Breast epithelium (tissue), 4 donors: ENCODE results near the gene MARK3. TPM values are rescaled to one million over a fixed set of nuclear protein-coding genes. Genes with fewer than 3 reads are reported as not detected.

Experiments
- DNase-seq, 2 donors: peaks; one replicate each; pipeline ENCODE4 v3.0.0-alpha.2; 2019; ENCODE audit warnings: low spot score in 2 of 2
- H3K27ac ChIP-seq, 2 donors: fragments of 200-600 bp; sonication (generic) in 1 of 2; one replicate each; pipeline ENCODE4 v1.5.1; 2016 to 2019; ENCODE audit warnings: mild to moderate bottlenecking in 1 of 2
- H3K27me3 ChIP-seq, 2 donors: fragments of 200-600 bp; sonication (generic) in 1 of 2; one replicate each; pipeline versions ENCODE4 v1.5.1 to v1.6.0; 2017 to 2019; ENCODE audit warnings: control low read depth in 1 of 2, mild to moderate bottlenecking in 1 of 2
- H3K36me3 ChIP-seq: fragments of 200-600 bp; one replicate; pipeline ENCODE4 v1.5.1; 2019
- H3K4me1 ChIP-seq, 2 donors: fragments of 200-600 bp; sonication (generic); one replicate each; pipeline ENCODE4 v1.5.1; 2016 to 2019; ENCODE audit warnings: control low read depth in 1 of 2
- H3K4me3 ChIP-seq, 3 donors: fragments of 200-600 bp; sonication (generic); 1 replicate in 2 of 3; 2 replicates in 1 of 3; pipeline ENCODE4 v1.5.1; 2016 to 2019; ENCODE audit warnings: mild to moderate bottlenecking in 3 of 3, moderate library complexity in 2 of 3
- H3K9me3 ChIP-seq, 2 donors: fragments of 200-600 bp; sonication (generic) in 1 of 2; one replicate each; pipeline ENCODE4 v1.5.1; 2016 to 2019; ENCODE audit warnings: control low read depth in 1 of 2
- POLR2A ChIP-seq: fragments of 450-650 bp; IDR thresholded peaks from one replicate; pipeline ENCODE4 v1.6.1; 2016; ENCODE audit warnings: antibody characterized with exemption, mild to moderate bottlenecking, moderate library complexity
- POLR2AphosphoS5 ChIP-seq, 3 donors: sonication (generic); formaldehyde crosslinking; IDR thresholded peaks; one replicate each; pipeline ENCODE4 v1.6.1; 2017; ENCODE audit warnings: antibody characterized with exemption in 3 of 3
- intact Hi-C: fragments of 100-400 bp; cut with DNase I; formaldehyde crosslinking; loops from one replicate; pipeline ENCODE4 v1.15.1; 2023; ENCODE audit warnings: low total_unique reads
- total RNA-seq, 3 donors: library from RNA; depleted of rRNA; stranded (reverse); fragments of >200 nt; gene quantifications; one replicate each; pipeline ENCODE4 v1.1.0, GENCODE V29; 2016
- TF ChIP-seq, protein P1 (sequence below), 3 donors: fragments of 450-650 bp; IDR thresholded peaks; one replicate each; pipeline ENCODE4 v1.5.1; 2016 to 2017; ENCODE audit warnings: antibody characterized with exemption in 3 of 3, mild to moderate bottlenecking in 3 of 3, moderate library complexity in 3 of 3

Gene MARK3
- total RNA-seq, 3 donors from 2014 or later = 70.2 to 107 (median 87.5) TPM

- peak in 1 of 2 donors; percentile 59 for DNase-seq
- no peak overlapping the region for H3K4me3 ChIP-seq
- H3K4me1 ChIP-seq = peaks cover 36 to 39% of the 10 kb centered on the region in 2 donors
- no peaks in the 10 kb centered on the region for H3K36me3 ChIP-seq
- H3K27me3 ChIP-seq = no peaks in the 10 kb centered on the region
- H3K27ac ChIP-seq = peak overlapping the region; percentile 74 to 89
- intact Hi-C loops = no loop called here
- H3K9me3 ChIP-seq = no peaks in the 10 kb centered on the region
- TF ChIP-seq POLR2AphosphoS5 (IDR thresholded peaks at IDR 0.05) (no peak), POLR2A (no peak)
- TF ChIP-seq, protein P1, sequence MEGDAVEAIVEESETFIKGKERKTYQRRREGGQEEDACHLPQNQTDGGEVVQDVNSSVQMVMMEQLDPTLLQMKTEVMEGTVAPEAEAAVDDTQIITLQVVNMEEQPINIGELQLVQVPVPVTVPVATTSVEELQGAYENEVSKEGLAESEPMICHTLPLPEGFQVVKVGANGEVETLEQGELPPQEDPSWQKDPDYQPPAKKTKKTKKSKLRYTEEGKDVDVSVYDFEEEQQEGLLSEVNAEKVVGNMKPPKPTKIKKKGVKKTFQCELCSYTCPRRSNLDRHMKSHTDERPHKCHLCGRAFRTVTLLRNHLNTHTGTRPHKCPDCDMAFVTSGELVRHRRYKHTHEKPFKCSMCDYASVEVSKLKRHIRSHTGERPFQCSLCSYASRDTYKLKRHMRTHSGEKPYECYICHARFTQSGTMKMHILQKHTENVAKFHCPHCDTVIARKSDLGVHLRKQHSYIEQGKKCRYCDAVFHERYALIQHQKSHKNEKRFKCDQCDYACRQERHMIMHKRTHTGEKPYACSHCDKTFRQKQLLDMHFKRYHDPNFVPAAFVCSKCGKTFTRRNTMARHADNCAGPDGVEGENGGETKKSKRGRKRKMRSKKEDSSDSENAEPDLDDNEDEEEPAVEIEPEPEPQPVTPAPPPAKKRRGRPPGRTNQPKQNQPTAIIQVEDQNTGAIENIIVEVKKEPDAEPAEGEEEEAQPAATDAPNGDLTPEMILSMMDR (IDR thresholded peaks at IDR 0.05) = no peak
These were observed 155.8 kb downstream of the MARK3 start for GRCh38 chr14:103540821-103541708.

DNA sequence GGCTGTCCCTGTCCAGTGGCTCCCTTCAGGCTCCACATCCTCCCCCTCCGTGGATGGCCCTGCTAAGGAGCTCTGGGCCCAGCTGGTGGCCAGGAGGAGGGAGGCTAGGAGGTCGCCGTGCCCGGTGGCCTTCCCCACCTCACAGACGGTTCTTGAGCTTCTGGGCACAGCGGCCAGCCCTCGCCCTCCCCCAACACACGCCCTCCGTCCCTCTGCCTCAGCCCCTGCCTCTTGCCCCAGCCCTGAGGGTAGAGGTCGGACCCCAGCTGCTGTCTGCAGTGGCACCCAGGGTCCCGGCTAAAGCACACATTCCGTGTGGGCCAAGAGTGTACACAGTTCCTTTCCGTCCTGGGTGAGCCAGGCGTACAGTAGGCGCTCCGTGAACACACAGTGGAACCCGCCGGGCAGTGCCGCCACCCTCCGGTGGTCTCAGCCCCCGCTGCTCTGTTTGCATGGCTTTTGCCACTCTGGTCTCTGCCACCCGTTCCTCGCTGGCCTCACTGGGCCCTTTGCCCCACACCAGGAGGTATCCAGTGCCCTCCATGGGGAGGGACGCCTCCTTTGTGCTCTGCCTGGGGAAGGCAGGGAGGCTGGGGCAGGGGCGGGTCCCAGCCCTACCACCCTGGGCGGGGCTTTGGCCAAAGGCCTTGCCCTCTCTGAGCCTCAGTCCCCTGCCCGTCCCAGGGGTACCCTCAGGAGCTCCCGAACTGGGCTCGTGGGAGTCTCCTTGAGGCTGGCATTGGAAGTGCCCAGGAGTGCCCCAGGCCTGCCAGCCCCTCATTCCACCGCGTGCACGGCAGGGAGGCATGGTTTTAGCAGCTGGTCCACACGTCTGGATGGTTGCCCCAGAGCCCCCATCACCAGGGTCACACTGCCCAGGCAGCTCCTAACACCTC is 156.7 kb downstream of the MARK3 start:
- Histone ChIP-seq H3K27me3 (no peaks in the 10 kb centered on the region), H3K36me3 (no peaks in the 10 kb centered on the region), H3K27ac (peak overlapping the region; percentile 74 to 89), H3K4me3 (peak overlapping the region in 1 of 3 donors; percentile 29), H3K4me1 (peaks cover 36 to 39% of the 10 kb centered on the region in 2 donors), H3K9me3 (no peaks in the 10 kb centered on the region)
- DNase-seq = no peak
- intact Hi-C loops = no loop called here
- TF ChIP-seq, protein P1 (IDR thresholded peaks at IDR 0.05) = no peak
- TF ChIP-seq POLR2A = no peak
- TF ChIP-seq POLR2AphosphoS5 (IDR thresholded peaks at IDR 0.05) = no peak

- H3K27me3 ChIP-seq = no peaks in the 10 kb centered on the region
- H3K9me3 ChIP-seq = no peaks in the 10 kb centered on the region
- peak overlapping the region in 1 of 3 donors; percentile 29 for H3K4me3 ChIP-seq
- DNase-seq = no peak
- peaks cover 36 to 39% of the 10 kb centered on the region in 2 donors for H3K4me1 ChIP-seq
- TF ChIP-seq POLR2AphosphoS5 (IDR thresholded peaks at IDR 0.05) (no peak), POLR2A (no peak)
- TF ChIP-seq, protein P1 (IDR thresholded peaks at IDR 0.05) = no peak
- H3K27ac ChIP-seq = peak overlapping the region; percentile 2 to 89
- H3K36me3 ChIP-seq = no peaks in the 10 kb centered on the region
- intact Hi-C loops = no loop called here
These were observed 157.4 kb downstream of the MARK3 start for GRCh38 chr14:103542605-103543088.

DNA sequence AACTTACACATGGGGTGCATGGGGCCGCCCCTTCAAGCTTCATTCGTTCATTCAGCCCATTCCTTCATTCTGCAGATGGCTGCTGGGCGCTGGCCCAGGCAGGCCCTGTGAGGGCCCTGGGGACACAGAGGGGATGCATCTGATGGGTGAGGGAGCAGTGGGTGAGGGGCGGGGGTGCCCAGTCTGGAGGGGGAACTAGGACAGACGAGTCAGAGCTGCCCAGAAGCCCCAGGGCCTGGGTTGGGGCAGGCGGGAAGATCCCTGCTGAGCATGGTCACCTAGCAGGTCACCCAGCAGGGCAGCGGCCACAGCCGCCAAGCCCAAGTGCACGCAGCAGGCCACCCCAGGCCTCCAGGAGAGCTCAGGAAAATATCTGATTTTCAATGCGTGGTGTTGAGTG is 157.9 kb downstream of the MARK3 start:
- Histone ChIP-seq H3K36me3 (no peaks in the 10 kb centered on the region), H3K27ac (peak overlapping the region in 1 of 2 donors; percentile 89), H3K4me1 (peaks cover 36 to 39% of the 10 kb centered on the region in 2 donors), H3K9me3 (no peaks in the 10 kb centered on the region), H3K27me3 (no peaks in the 10 kb centered on the region), H3K4me3 (peak overlapping the region in 1 of 3 donors; percentile 29)
- intact Hi-C loops = no loop called here
- DNase-seq = no peak
- TF ChIP-seq, protein P1 (IDR thresholded peaks at IDR 0.05) = no peak
- TF ChIP-seq POLR2A (no peak), POLR2AphosphoS5 (IDR thresholded peaks at IDR 0.05) (no peak)
